PC-3 (cell line): ENCODE measurements around the gene WDR1.

Experiments
- EZH2 ChIP-seq: fragments of 300-600 bp; sonication (generic); IDR thresholded peaks from one replicate; pipeline ENCODE4 v1.6.1; 2017; ENCODE audit warnings: antibody characterized with exemption, mild to moderate bottlenecking, low read length; ENCODE audit not compliant: unreplicated experiment
- TF ChIP-seq, protein P1 (sequence below): fragments of 300-600 bp; sonication (generic); conservative IDR thresholded peaks from 2 replicates; pipeline ENCODE4 v1.5.1; 2017; ENCODE audit warnings: antibody characterized with exemption, low read depth, mild to moderate bottlenecking, low read length

DNA sequence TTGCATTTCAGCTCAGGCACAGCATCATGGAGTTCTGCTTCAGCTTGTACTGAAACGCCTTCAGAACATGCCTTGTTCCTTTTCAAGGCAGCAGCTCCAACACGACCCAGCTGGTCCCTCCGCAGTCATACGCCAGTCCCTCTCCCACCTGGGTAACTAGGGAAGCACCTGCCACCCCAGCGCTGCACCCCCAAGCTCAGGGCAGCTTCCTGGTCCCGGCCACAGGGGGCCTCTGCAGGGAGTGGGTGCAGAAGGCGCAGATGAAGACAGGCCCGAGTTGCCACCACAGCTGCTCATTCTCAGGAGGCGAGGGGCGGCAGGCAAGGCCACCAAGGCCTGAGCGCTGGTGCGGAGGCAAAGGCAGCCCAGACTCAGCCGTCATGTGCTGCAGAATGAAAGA, 21.8 kb downstream of the WDR1 start:
- TF ChIP-seq, protein P1, sequence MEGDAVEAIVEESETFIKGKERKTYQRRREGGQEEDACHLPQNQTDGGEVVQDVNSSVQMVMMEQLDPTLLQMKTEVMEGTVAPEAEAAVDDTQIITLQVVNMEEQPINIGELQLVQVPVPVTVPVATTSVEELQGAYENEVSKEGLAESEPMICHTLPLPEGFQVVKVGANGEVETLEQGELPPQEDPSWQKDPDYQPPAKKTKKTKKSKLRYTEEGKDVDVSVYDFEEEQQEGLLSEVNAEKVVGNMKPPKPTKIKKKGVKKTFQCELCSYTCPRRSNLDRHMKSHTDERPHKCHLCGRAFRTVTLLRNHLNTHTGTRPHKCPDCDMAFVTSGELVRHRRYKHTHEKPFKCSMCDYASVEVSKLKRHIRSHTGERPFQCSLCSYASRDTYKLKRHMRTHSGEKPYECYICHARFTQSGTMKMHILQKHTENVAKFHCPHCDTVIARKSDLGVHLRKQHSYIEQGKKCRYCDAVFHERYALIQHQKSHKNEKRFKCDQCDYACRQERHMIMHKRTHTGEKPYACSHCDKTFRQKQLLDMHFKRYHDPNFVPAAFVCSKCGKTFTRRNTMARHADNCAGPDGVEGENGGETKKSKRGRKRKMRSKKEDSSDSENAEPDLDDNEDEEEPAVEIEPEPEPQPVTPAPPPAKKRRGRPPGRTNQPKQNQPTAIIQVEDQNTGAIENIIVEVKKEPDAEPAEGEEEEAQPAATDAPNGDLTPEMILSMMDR = no peak
- no peak for TF ChIP-seq EZH2
